ENCODE measurements around the gene SHKBP1.
"Not testable (repeated sequence)": the region's sequence is repeated elsewhere in the genome, so short reads cannot be mapped to it uniquely, and the experiment has no call there.

The SHKBP1 gene

GRCh38 chr19:40576585-40577451, at the start of gene SHKBP1:
SHKBP1 (plus strand) TSS chr19:40576873; CDS start chr19:40576900, 27 bp downstream.
- DNase-seq (ENCODE audit: low read depth in 2 of 2) = peak; percentile 86 to 87

GRCh38 chr19:40528078-40528477, 48.6 kb upstream of the SHKBP1 start:
- DNase-seq (ENCODE audit: low read depth in 2 of 2) = no peak

- no peak for DNase-seq (ENCODE audit: low read depth in 2 of 2)
Observed at GRCh38 chr19:40528533-40529092, 48.1 kb upstream of the SHKBP1 start.

GRCh38 chr19:40529093-40529954, 47.3 kb upstream of the SHKBP1 start:
- DNase-seq (ENCODE audit: low read depth in 2 of 2) = peak; percentile 74 to 76

- no peak for DNase-seq (ENCODE audit: low read depth in 2 of 2)
Observed at GRCh38 chr19:40530091-40530901, 46.4 kb upstream of the SHKBP1 start.

GRCh38 chr19:40533508-40533907, 43.2 kb upstream of the SHKBP1 start:
- no peak for DNase-seq (ENCODE audit: low read depth in 2 of 2)

GRCh38 chr19:40534148-40534547, 42.5 kb upstream of the SHKBP1 start:
- no peak for DNase-seq (ENCODE audit: low read depth in 2 of 2)

GRCh38 chr19:40539070-40539469, 37.6 kb upstream of the SHKBP1 start:
- no peak for DNase-seq (ENCODE audit: low read depth in 2 of 2)

- no peak for DNase-seq (ENCODE audit: low read depth in 2 of 2)
Observed at GRCh38 chr19:40542202-40542859, 34.3 kb upstream of the SHKBP1 start.

- DNase-seq (ENCODE audit: low read depth in 2 of 2) = no peak
Observed at GRCh38 chr19:40543029-40543597, 33.6 kb upstream of the SHKBP1 start.

- DNase-seq (ENCODE audit: low read depth in 2 of 2) = not testable (repeated sequence)
Observed at GRCh38 chr19:40546153-40546841, 30.4 kb upstream of the SHKBP1 start.

- not testable (repeated sequence) for DNase-seq (ENCODE audit: low read depth in 2 of 2)
Observed at GRCh38 chr19:40547190-40547589, 29.5 kb upstream of the SHKBP1 start.

- DNase-seq (ENCODE audit: low read depth in 2 of 2) = no peak
Observed at GRCh38 chr19:40547836-40548235, 28.8 kb upstream of the SHKBP1 start.

- DNase-seq (ENCODE audit: low read depth in 2 of 2) = peak; percentile 47 to 59
Observed at GRCh38 chr19:40549007-40549708, 27.5 kb upstream of the SHKBP1 start.

GRCh38 chr19:40550951-40551350, 25.7 kb upstream of the SHKBP1 start:
- no peak for DNase-seq (ENCODE audit: low read depth in 2 of 2)

- DNase-seq (ENCODE audit: low read depth in 2 of 2) = no peak
Observed at GRCh38 chr19:40552848-40553247, 23.8 kb upstream of the SHKBP1 start.

GRCh38 chr19:40553885-40554857, 22.5 kb upstream of the SHKBP1 start:
- no peak for DNase-seq (ENCODE audit: low read depth in 2 of 2)
